Osteocyte (in vitro differentiated cells): Measurements from ENCODE around the gene CXXC5. TPM values are rescaled to one million over a fixed set of nuclear protein-coding genes. Genes with fewer than 3 reads are reported as not detected.

ENCODE experiments used
- DNase-seq: peaks from one replicate; pipeline ENCODE4 v3.0.0; 2021; ENCODE audit warnings: mixed read lengths; ENCODE audit not compliant: unreplicated experiment; ENCODE audit errors: extremely low spot score
- H3K27ac Mint-ChIP-seq: one replicate; pipeline ENCODE4 v1.8.0; 2021; ENCODE audit warnings: mild to moderate bottlenecking, mixed read lengths; ENCODE audit not compliant: unreplicated experiment
- H3K27me3 Mint-ChIP-seq: one replicate; pipeline ENCODE4 v1.8.0; 2021; ENCODE audit warnings: mixed read lengths; ENCODE audit not compliant: unreplicated experiment
- H3K36me3 Mint-ChIP-seq: one replicate; pipeline ENCODE4 v1.8.0; 2021; ENCODE audit warnings: mixed read lengths; ENCODE audit not compliant: unreplicated experiment
- H3K4me1 Mint-ChIP-seq: one replicate; pipeline ENCODE4 v1.8.0; 2021; ENCODE audit warnings: mixed read lengths; ENCODE audit not compliant: unreplicated experiment
- H3K4me3 Mint-ChIP-seq: one replicate; pipeline ENCODE4 v1.8.0; 2021; ENCODE audit warnings: mild to moderate bottlenecking, moderate library complexity, mixed read lengths; ENCODE audit not compliant: unreplicated experiment
- H3K9me3 Mint-ChIP-seq: one replicate; pipeline ENCODE4 v1.8.0; 2021; ENCODE audit warnings: mixed read lengths; ENCODE audit not compliant: unreplicated experiment
- total RNA-seq: library from RNA; stranded (reverse); gene quantifications from 2 replicates; pipeline ENCODE4 v1.2.1, GENCODE V29; 2021
- TF ChIP-seq, protein P1 (sequence below): fragments of 200-600 bp; sonication (generic); IDR thresholded peaks from 2 replicates; pipeline ENCODE4 v1.5.0; 2021; ENCODE audit warnings: antibody characterized with exemption, mild to moderate bottlenecking, moderate library complexity

The CXXC5 gene
- total RNA-seq, 1 donor from 2014 or later, result 259 TPM

- TF ChIP-seq, protein P1, sequence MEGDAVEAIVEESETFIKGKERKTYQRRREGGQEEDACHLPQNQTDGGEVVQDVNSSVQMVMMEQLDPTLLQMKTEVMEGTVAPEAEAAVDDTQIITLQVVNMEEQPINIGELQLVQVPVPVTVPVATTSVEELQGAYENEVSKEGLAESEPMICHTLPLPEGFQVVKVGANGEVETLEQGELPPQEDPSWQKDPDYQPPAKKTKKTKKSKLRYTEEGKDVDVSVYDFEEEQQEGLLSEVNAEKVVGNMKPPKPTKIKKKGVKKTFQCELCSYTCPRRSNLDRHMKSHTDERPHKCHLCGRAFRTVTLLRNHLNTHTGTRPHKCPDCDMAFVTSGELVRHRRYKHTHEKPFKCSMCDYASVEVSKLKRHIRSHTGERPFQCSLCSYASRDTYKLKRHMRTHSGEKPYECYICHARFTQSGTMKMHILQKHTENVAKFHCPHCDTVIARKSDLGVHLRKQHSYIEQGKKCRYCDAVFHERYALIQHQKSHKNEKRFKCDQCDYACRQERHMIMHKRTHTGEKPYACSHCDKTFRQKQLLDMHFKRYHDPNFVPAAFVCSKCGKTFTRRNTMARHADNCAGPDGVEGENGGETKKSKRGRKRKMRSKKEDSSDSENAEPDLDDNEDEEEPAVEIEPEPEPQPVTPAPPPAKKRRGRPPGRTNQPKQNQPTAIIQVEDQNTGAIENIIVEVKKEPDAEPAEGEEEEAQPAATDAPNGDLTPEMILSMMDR, result peak; percentile 52
- H3K9me3 Mint-ChIP-seq, result no peaks in the 10 kb centered on the region
- H3K27ac Mint-ChIP-seq, result peak overlapping the region; percentile 91
- H3K4me3 Mint-ChIP-seq, result peak overlapping the region; percentile 45
- DNase-seq, result no peak
- H3K27me3 Mint-ChIP-seq, result no peaks in the 10 kb centered on the region
- peaks cover 90% of the 10 kb centered on the region for H3K4me1 Mint-ChIP-seq
- peaks cover 7% of the 10 kb centered on the region for H3K36me3 Mint-ChIP-seq
These were observed 22.4 kb downstream of the CXXC5 start for GRCh38 chr5:139670369-139671095.

GRCh38 chr5:139671096-139671841 lies 23.1 kb downstream of the CXXC5 start:
- Mint-ChIP-seq H3K27me3 (no peaks in the 10 kb centered on the region), H3K4me1 (peaks cover 89% of the 10 kb centered on the region), H3K4me3 (peak overlapping the region; percentile 60), H3K36me3 (peaks cover 7% of the 10 kb centered on the region), H3K27ac (peak overlapping the region; percentile 91), H3K9me3 (no peaks in the 10 kb centered on the region)
- TF ChIP-seq, protein P1, result no peak
- DNase-seq, result no peak

DNA sequence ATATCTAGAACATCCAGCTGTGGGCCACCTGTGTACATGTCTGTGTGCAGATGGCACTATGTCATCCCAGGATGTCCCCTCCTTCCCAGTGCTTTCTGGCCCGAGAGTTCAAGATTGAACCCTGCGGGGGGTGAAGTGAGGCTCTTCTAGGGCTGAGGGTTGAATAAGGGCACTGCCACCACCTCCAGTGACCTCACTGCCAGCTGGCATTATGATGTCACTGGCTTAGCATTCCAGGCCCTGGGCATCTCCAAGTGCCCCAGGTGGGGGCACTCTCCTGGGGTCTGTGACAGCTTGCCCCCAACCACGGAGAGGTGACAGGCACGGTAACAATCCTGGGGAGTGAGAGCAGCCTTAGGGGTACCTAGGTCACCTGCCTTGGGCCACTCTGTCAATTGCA lies 27.1 kb downstream of the CXXC5 start:
- Mint-ChIP-seq H3K36me3 (peaks cover 16% of the 10 kb centered on the region), H3K27ac (peak overlapping the region; percentile 87), H3K4me3 (no peak overlapping the region), H3K9me3 (no peaks in the 10 kb centered on the region), H3K4me1 (peaks cover 88% of the 10 kb centered on the region), H3K27me3 (no peaks in the 10 kb centered on the region)
- DNase-seq, result no peak
- TF ChIP-seq, protein P1, result no peak

GRCh38 chr5:139675825-139676224 lies 27.7 kb downstream of the CXXC5 start:
- H3K9me3 Mint-ChIP-seq, result no peaks in the 10 kb centered on the region
- no peak for DNase-seq
- peak overlapping the region; percentile 87 for H3K27ac Mint-ChIP-seq
- H3K4me3 Mint-ChIP-seq, result no peak overlapping the region
- peaks cover 19% of the 10 kb centered on the region for H3K36me3 Mint-ChIP-seq
- no peaks in the 10 kb centered on the region for H3K27me3 Mint-ChIP-seq
- TF ChIP-seq, protein P1, result no peak
- peaks cover 85% of the 10 kb centered on the region for H3K4me1 Mint-ChIP-seq

DNA sequence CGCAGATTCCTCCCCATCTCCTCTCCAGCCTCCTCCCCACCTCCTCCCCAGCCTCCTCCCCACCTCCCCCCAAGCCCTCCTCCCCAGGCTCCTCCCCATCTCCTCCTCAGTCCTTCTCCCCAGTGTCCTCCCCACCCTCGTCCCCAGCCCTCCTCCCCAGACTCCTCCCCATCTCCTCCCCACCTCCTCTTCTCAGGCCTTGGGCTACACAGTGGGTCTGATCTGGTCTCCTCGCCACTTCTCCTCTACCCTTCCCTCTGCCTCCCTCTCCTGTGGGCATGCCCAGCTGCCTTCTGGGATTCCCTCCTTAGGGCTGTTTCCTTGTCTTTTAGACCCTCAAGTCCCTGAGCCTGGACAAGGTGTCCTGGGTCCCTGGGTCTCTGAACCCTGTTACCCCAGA lies 28.3 kb downstream of the CXXC5 start:
- Mint-ChIP-seq H3K9me3 (no peaks in the 10 kb centered on the region), H3K27me3 (no peaks in the 10 kb centered on the region), H3K27ac (peak overlapping the region; percentile 93), H3K4me1 (peaks cover 81% of the 10 kb centered on the region), H3K36me3 (peaks cover 21% of the 10 kb centered on the region), H3K4me3 (peak overlapping the region; percentile 18)
- TF ChIP-seq, protein P1, result no peak
- DNase-seq, result no peak
